ENCODE results near the gene TRABD.
A peak's percentile ranks its signal among the peaks of the same experiment; 100 is the strongest.
"Not testable (repeated sequence)": the region's sequence is repeated elsewhere in the genome, so short reads cannot be mapped to it uniquely, and the experiment has no call there.

Gene TRABD, protein sequence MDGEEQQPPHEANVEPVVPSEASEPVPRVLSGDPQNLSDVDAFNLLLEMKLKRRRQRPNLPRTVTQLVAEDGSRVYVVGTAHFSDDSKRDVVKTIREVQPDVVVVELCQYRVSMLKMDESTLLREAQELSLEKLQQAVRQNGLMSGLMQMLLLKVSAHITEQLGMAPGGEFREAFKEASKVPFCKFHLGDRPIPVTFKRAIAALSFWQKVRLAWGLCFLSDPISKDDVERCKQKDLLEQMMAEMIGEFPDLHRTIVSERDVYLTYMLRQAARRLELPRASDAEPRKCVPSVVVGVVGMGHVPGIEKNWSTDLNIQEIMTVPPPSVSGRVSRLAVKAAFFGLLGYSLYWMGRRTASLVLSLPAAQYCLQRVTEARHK

DNA sequence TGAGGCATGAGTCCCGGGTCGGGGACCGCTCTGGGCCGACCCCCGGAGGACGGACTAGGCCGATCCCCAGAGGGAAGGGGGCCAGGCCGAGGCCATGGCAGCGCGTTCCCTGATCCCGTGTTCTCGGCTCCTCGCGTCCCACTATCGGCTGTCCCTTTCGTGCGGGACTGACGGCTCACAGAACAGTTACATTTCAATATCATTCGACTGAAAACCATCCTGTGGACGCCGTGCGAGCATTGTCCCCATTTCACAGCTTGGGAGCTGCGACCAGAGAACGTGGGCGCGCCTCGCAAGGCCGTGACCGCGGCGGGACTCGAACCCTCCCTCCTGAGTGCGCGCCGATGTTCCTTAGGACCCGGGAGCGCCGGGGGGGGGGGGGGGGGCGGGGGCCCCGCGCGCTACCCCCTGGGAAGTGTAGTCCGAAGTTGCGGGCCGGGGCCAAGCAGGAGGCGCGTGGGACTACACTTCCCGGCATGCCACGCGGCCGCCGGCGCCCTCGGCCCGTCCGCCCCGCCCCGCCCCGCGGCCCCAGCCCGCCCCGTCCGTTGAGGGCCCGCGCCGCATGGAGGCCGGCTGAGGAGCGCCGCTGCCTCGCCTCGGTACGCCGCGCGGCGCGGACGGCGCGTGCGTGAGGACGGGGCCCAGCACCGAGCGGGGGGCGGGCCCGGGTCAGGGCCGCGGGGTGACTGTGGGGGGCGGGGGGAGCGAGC lies at the start of gene TRABD:
Gene TRABD, plus strand, starts transcription at position 539 of the 713 bp plus-strand sequence. CDS start 7,148 bp downstream, outside the sequence.
- DNase-seq (ENCODE audit: insufficient read length, low spot score) = peak; percentile 95
- peak; percentile 44 for FAIRE-seq

- DNase-seq (ENCODE audit: insufficient read length, low spot score) (no peak), FAIRE-seq (no peak)
Observed at GRCh38 chr22:50136581-50137015, 49.1 kb upstream of the TRABD start.

GRCh38 chr22:50137277-50137676 lies 48.4 kb upstream of the TRABD start:
- DNase-seq (ENCODE audit: insufficient read length, low spot score); FAIRE-seq: not testable (repeated sequence)

- FAIRE-seq (no peak), DNase-seq (ENCODE audit: insufficient read length, low spot score) (no peak)
Observed at GRCh38 chr22:50138041-50138440, 47.7 kb upstream of the TRABD start.

DNA sequence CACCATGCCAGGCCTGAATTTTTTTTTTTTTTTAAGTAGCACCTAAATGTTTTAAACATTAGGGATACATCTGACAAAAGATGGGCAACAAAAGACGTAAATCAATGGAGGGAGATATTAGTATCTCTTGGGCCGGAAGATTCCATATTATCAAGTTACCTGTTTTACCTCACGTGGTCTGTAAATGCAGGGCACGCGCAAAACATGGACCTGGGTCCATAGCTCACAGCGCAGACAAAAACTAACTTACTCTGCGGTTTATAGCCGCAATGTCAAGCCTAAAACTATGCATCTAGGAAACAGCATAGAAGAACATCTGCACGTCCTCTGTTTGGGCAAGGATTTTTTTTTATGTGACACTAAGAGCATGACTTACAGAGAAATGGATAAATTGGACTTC lies 46.7 kb upstream of the TRABD start:
- no peak for DNase-seq (ENCODE audit: insufficient read length, low spot score)
- FAIRE-seq = no peak

DNA sequence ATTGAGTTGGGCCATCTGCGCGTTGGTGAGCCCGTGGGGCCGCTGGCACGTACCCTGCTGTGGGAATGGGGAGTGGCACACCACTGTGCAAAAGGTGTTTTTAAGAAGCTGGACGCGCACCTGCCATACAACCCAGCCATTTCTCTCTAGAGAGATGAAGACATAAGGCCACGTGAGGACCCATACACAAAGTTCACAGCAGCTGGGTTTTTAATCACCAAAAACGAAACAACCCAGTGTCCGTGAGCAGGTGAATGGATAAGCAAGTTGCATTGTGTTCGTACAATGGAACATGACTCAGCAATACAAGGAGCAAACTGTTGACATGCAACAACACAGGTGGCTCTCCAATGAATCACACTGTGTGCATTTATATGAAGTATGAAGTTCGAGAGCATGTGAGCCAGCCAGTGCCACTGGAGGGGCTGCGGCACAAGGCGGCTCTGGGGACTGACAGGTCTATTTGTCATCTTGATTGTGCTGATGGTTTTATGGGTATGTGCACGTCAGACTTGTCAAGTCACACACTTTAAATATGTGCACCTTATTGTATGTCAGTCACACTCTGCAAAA lies 45.8 kb upstream of the TRABD start:
- FAIRE-seq (no peak), DNase-seq (ENCODE audit: insufficient read length, low spot score) (no peak)

GRCh38 chr22:50140615-50141014 lies 45.1 kb upstream of the TRABD start:
- no peak for FAIRE-seq
- DNase-seq (ENCODE audit: insufficient read length, low spot score) = no peak

DNA sequence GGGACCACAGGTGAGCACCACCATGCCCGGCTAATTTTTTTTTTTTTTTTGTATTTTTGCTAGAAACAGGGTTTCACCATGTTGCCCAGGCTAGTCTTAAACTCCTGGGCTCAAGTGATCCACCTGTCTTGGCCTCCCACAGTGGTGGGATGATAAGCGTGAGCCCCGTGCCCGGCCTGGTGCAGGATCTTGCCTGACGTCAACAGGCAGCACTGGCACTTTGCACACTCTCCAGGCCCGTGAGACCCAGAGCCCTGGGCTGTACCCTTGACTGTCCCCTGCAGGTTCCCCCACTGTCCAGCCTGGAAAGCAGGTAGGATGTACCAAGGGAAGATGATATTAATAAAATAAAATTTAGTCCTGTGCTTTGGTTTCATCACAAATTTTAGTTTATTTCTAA lies 44.3 kb upstream of the TRABD start:
- no peak for DNase-seq (ENCODE audit: insufficient read length, low spot score)

GRCh38 chr22:50141891-50142363 lies 43.8 kb upstream of the TRABD start:
- no peak for FAIRE-seq
- DNase-seq (ENCODE audit: insufficient read length, low spot score) = no peak

More for the DNA sequence above, 44.3 kb upstream of the TRABD start:
- no peak for FAIRE-seq

DNA sequence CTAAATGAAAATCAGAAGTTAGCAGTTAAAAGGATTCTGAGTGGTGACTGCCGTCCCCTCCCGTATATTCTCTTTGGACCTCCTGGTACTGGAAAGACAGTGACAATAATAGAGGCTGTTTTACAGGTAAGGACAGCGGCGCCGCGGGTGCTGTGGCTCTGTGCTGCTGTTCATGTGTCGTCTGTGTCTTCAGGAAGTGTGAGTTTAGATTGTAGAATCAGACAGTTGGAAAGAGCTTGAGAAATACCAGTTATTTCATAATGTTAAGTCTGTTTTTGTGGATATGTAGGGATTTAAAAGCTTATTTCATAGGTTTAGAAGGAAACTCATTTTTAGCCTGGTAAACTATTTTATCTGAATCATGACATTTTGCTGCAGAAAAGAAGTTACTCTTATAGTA lies 42.6 kb upstream of the TRABD start:
- FAIRE-seq (no peak), DNase-seq (ENCODE audit: insufficient read length, low spot score) (no peak)

- FAIRE-seq (no peak), DNase-seq (ENCODE audit: insufficient read length, low spot score) (no peak)
Observed at GRCh38 chr22:50144005-50144614, 41.6 kb upstream of the TRABD start.

- no peak for FAIRE-seq
- no peak for DNase-seq (ENCODE audit: insufficient read length, low spot score)
Observed at GRCh38 chr22:50145721-50146438, 39.8 kb upstream of the TRABD start.

- no peak for FAIRE-seq
- DNase-seq (ENCODE audit: insufficient read length, low spot score) = no peak
Observed at GRCh38 chr22:50146439-50147238, 39.1 kb upstream of the TRABD start.

DNA sequence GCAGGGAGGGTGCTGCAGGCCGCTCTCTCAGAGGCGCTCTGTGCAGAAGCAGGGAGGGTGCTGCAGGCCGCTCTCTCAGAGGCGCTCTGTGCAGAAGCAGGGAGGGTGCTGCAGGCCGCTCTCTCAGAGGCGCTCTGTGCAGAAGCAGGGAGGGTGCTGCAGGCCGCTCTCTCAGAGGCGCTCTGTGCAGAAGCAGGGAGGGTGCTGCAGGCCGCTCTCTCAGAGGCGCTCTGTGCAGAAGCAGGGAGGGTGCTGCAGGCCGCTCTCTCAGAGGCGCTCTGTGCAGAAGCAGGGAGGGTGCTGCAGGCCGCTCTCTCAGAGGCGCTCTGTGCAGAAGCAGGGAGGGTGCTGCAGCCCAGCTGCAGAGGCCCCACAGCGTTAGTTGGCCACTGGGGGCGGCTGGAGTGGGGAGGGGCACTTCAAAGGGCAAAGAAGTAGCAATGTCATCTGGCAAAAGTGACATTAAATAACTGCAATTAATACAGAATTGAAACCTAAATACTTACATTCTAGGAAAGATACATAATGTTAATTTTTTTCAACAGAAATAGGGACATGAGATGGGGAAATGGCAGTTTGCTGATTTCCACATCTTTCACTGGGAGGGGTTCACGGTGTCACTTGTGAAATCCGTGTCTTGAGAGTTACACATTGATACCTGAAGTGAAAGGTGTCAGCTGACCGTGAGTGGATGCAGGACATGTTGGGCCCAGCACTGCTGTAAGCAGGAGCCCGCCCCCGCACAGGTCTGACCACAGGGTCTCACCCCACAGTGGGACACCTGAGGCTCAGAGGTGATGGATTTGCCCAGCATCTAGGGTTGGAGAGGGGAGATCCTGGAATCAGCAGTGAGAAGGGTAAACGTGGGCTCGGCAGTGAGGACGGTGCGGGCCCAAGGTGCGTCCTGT lies 38.2 kb upstream of the TRABD start:
- not testable (repeated sequence) for FAIRE-seq; DNase-seq (ENCODE audit: insufficient read length, low spot score)

DNA sequence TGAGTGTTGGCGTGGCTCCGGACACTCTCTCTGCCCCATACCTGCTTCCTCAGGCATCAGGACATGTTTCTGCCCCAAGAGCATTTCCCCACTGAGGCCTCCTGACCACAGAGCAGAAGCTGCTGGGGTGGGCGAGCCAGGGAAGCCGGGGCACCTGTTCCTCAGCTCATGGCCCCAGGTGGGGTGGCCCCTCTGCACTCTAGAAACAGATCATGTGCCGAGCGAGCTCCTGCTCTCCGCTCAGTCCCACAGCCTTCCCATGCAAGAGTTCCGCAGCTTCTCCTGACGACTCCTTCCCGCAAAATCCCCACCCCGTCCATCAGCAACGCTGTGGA lies 37.6 kb upstream of the TRABD start:
- DNase-seq (ENCODE audit: insufficient read length, low spot score) (no peak), FAIRE-seq (no peak)

- DNase-seq (ENCODE audit: insufficient read length, low spot score) = peak; percentile 93
- peak; percentile 53 for FAIRE-seq
Observed at GRCh38 chr22:50148991-50149721, 36.6 kb upstream of the TRABD start.

DNA sequence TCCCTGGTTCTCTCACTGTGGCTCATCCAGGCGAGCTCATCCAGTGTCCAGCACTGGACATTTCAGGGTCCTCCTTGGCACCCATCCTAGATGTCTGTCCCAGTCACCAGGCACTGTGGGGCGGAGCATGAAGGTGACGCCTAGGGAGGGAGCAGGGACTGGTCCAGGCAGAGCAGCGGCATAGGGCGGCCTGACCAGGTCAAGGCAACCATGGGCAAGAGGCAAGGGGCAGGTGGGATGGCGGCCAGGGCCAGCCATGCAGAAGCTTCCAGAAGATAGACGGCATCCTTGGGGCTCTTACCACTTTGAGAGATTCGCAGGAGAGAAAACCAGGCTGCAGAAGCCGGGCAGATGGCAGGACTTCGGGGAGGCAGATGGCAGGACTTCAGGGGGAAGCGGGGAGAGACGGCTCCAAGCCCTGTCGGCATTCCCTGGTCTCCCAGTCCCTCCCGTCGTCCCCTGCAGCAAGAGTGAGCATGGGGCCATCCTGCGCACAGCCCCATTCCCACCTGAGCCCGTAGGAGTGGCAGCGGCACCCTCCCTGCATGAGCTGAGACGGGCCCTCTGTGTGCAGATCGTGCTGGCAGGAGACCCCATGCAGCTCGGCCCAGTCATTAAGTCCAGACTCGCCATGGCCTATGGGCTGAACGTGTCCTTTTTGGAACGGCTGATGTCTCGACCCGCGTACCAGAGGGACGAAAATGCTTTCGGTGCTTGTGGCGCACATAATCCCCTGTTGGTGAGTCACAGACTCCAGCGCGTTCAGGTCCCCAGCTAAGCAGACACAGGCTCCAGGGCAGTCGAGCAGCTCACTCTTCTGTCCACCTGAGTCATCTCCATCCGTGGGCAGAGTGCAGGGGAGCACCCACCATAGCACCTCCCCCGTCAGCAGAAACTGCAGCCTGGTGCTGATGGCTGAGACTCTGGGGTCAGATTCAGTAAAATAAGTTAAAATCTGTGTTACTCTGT lies 35.3 kb upstream of the TRABD start:
- DNase-seq (ENCODE audit: insufficient read length, low spot score) = no peak
- FAIRE-seq = no peak

Data from GM19239 (cell line).